Hematopoietic multipotent progenitor cell treated with erythropoietin and hydrocortisone succinate and interleukin-3 and kit ligand, for 15 days (in vitro differentiated cells): ENCODE results near the gene PPFIA2.

Experiments used
- DNase-seq: peaks from one replicate; pipeline ENCODE4 v3.0.0-alpha.2; 2015; ENCODE audit warnings: low spot score

The PPFIA2 gene

GRCh38 chr12:81354327-81354932 lies 404.7 kb downstream of the PPFIA2 start:
- no peak for DNase-seq

GRCh38 chr12:81350309-81350708 lies 408.8 kb downstream of the PPFIA2 start:
- DNase-seq = no peak

GRCh38 chr12:81347404-81347803 lies 411.7 kb downstream of the PPFIA2 start:
- DNase-seq = no peak

GRCh38 chr12:81340910-81341309 lies 418.2 kb downstream of the PPFIA2 start:
- DNase-seq = no peak

- no peak for DNase-seq
Observed at GRCh38 chr12:81339071-81339470, 420.1 kb downstream of the PPFIA2 start.

- DNase-seq = no peak
Observed at GRCh38 chr12:81337886-81338285, 421.3 kb downstream of the PPFIA2 start.

- no peak for DNase-seq
Observed at GRCh38 chr12:81333812-81334211, 425.3 kb downstream of the PPFIA2 start.

GRCh38 chr12:81332054-81332453 lies 427.1 kb downstream of the PPFIA2 start:
- DNase-seq = no peak

GRCh38 chr12:81330480-81330879 lies 428.7 kb downstream of the PPFIA2 start:
- DNase-seq = no peak

GRCh38 chr12:81329085-81329484 lies 430.1 kb downstream of the PPFIA2 start:
- no peak for DNase-seq

GRCh38 chr12:81327425-81327824 lies 431.7 kb downstream of the PPFIA2 start:
- DNase-seq = no peak

- no peak for DNase-seq
Observed at GRCh38 chr12:81325086-81325485, 434.1 kb downstream of the PPFIA2 start.

GRCh38 chr12:81314903-81315531 lies 444.1 kb downstream of the PPFIA2 start:
- DNase-seq = no peak

- DNase-seq = no peak
Observed at GRCh38 chr12:81303935-81304334, 455.2 kb downstream of the PPFIA2 start.

- DNase-seq = no peak
Observed at GRCh38 chr12:81300454-81300853, 458.7 kb downstream of the PPFIA2 start.

- no peak for DNase-seq
Observed at GRCh38 chr12:81297601-81298000, 461.5 kb downstream of the PPFIA2 start.

GRCh38 chr12:81296556-81297305 lies 462.4 kb downstream of the PPFIA2 start:
- DNase-seq = no peak

GRCh38 chr12:81295251-81295650 lies 463.9 kb downstream of the PPFIA2 start:
- DNase-seq = no peak

GRCh38 chr12:81294325-81295190 lies 464.6 kb downstream of the PPFIA2 start:
- no peak for DNase-seq

- no peak for DNase-seq
Observed at GRCh38 chr12:81288651-81289050, 470.5 kb downstream of the PPFIA2 start.

GRCh38 chr12:81284137-81284536 lies 475.0 kb downstream of the PPFIA2 start:
- DNase-seq = no peak
